K562 (cell line): ENCODE data around the gene BCL3. TPM values are rescaled to one million over a fixed set of nuclear protein-coding genes. Genes with fewer than 3 reads are reported as not detected.

Source experiments
- ARNT ChIP-seq, 2 experiments: fragments of 450-650 bp; IDR thresholded peaks; 2 replicates each; pipeline ENCODE4 v1.6.1; 2016; ENCODE audit warnings: mild to moderate bottlenecking in 1 of 2
- BCLAF1 ChIP-seq, 2 experiments: fragments of 450-650 bp in 1 of 2; IDR thresholded peaks; 2 replicates each; pipeline ENCODE4 v1.6.1; 2011 to 2017; ENCODE audit warnings: low read depth in 2 of 2, antibody characterized with exemption in 1 of 2, borderline replicate concordance in 1 of 2, low read length in 1 of 2, mild to moderate bottlenecking in 1 of 2, mixed read lengths in 1 of 2; ENCODE audit not compliant: control insufficient read depth in 1 of 2
- CBX1 ChIP-seq: sonication (generic); IDR thresholded peaks from 2 replicates; pipeline ENCODE4 v1.6.1; 2016; ENCODE audit warnings: antibody characterized with exemption, low read depth, mild to moderate bottlenecking
- CHD2 ChIP-seq: IDR thresholded peaks from 2 replicates; pipeline ENCODE4 v1.6.1; 2011; ENCODE audit warnings: low read depth, low read length
- ILK ChIP-seq: fragments of 450-650 bp; IDR thresholded peaks from 2 replicates; pipeline ENCODE4 v1.6.1; 2016; ENCODE audit warnings: missing genetic modification characterization, low read depth, mild to moderate bottlenecking, missing compliant biosample characterization, moderate library complexity, borderline replicate concordance
- IRF9 ChIP-seq: fragments of 450-650 bp; IDR thresholded peaks from 2 replicates; pipeline ENCODE4 v1.6.1; 2016; ENCODE audit warnings: missing biosample characterization, missing genetic modification characterization
- KDM5B ChIP-seq: fragments of 200-600 bp; sonication (generic); IDR thresholded peaks from 2 replicates; pipeline ENCODE4 v1.6.1; 2012; ENCODE audit warnings: low read depth, mild to moderate bottlenecking, moderate library complexity, low read length, control low read depth, inconsistent platforms; ENCODE audit not compliant: insufficient replicate concordance
- MAFG ChIP-seq: fragments of 450-650 bp; conservative IDR thresholded peaks from 2 replicates; pipeline ENCODE4 v1.6.1; 2016; ENCODE audit warnings: missing genetic modification characterization, missing compliant biosample characterization
- MTA3 ChIP-seq: fragments of 450-650 bp; formaldehyde crosslinking; IDR thresholded peaks from 2 replicates; pipeline ENCODE4 v1.6.1; 2017; ENCODE audit warnings: mild to moderate bottlenecking, borderline replicate concordance
- NBN ChIP-seq: fragments of 450-650 bp; IDR thresholded peaks from 2 replicates; pipeline ENCODE4 v1.6.1; 2016; ENCODE audit warnings: low read depth, mild to moderate bottlenecking
- NFIX ChIP-seq: fragments of 250-450 bp; sonication (Bioruptor Pico); IDR thresholded peaks from 2 replicates; pipeline ENCODE4 v1.4.0; 2020; ENCODE audit warnings: low read depth, mild to moderate bottlenecking, moderate library complexity
- PURB ChIP-seq: sonication (generic); formaldehyde crosslinking; IDR thresholded peaks from 2 replicates; pipeline ENCODE4 v1.9.0; 2021; ENCODE audit warnings: low read depth, mild to moderate bottlenecking, missing genetic modification reagents
- RBM15 ChIP-seq: fragments of 200-400 bp; formaldehyde crosslinking; IDR thresholded peaks from 2 replicates; pipeline ENCODE4 v1.6.1; 2018; ENCODE audit warnings: mild to moderate bottlenecking, low read length, moderate library complexity; ENCODE audit not compliant: insufficient read depth
- RCOR1 ChIP-seq, 2 experiments: IDR thresholded peaks; 2 replicates each; pipeline ENCODE4 v1.6.1; 2012; ENCODE audit warnings: low read depth in 2 of 2, low read length in 2 of 2, borderline replicate concordance in 1 of 2, improper control_type of control experiment in 1 of 2
- THRAP3 ChIP-seq: fragments of 450-650 bp; IDR thresholded peaks from 2 replicates; pipeline ENCODE4 v1.6.1; 2016; ENCODE audit warnings: mild to moderate bottlenecking, inconsistent platforms, borderline replicate concordance
- USF1 ChIP-seq: sonication (generic); formaldehyde crosslinking; IDR thresholded peaks from 2 replicates; pipeline ENCODE4 v1.9.0; 2022; ENCODE audit warnings: mild to moderate bottlenecking, missing genetic modification reagents
- ZBTB2 ChIP-seq: fragments of 450-650 bp; IDR thresholded peaks from 2 replicates; pipeline ENCODE4 v1.6.1; 2016; ENCODE audit warnings: antibody characterized with exemption
- ZNF174 ChIP-seq: fragments of 250-450 bp; sonication (Bioruptor Pico); IDR thresholded peaks from 2 replicates; pipeline ENCODE4 v1.4.0; 2020; ENCODE audit warnings: mild to moderate bottlenecking
- ZNF175 ChIP-seq: fragments of 200-800 bp; sonication (Bioruptor generic); IDR thresholded peaks from 2 replicates; pipeline ENCODE4 v1.6.1; 2016; ENCODE audit warnings: low read depth, mild to moderate bottlenecking, missing genetic modification characterization, missing compliant biosample characterization
- ZNF764 ChIP-seq: fragments of 250-450 bp; sonication (Bioruptor Pico); IDR thresholded peaks from 2 replicates; pipeline ENCODE4 v1.4.0; 2020; ENCODE audit warnings: low read depth, mild to moderate bottlenecking, moderate library complexity
- polyA plus RNA-seq, 8 experiments: library from polyadenylated mRNA; depleted of rRNA in 4 of 8; stranded (reverse) in 5 of 8; unstranded in 3 of 8; fragments of >200 nt; fragmentation: Nextera tagmentation in 2 of 8; fragmentation: Illumina TruSeq in 1 of 8; extraction: Ambion mirVana in 2 of 8; extraction: Trizol in 1 of 8; gene quantifications; 2 replicates each; pipeline versions ENCODE4 v1.2.1 to v1.2.3, GENCODE V29; 2011 to 2014; ENCODE audit warnings: inconsistent platforms in 1 of 8, missing spikeins in 1 of 8
- total RNA-seq, 7 experiments: library from RNA; depleted of rRNA in 6 of 7; stranded (reverse); fragments of >200 nt in 6 of 7; fragmentation: Illumina TruSeq in 2 of 7; extraction: Trizol in 2 of 7; gene quantifications; 2 replicates each; pipeline versions ENCODE4 v1.2.1 to v1.2.3, GENCODE V29; 2011 to 2021; ENCODE audit warnings: low replicate concordance in 1 of 7

BCL3 gene
- total and polyA plus RNA-seq, 9 of the 15 experiments (the other 6 are each of a cell fraction or from before 2014, with no cell fraction given), result 0.03 to 2.4 (median 0.50) TPM; not detected in 1

GRCh38 chr19:44741841-44742329 is 6.6 kb upstream of the BCL3 start (continued):
- peak; percentile 49 for TF ChIP-seq MAFG (tag)
- TF ChIP-seq BCLAF1 (IDR thresholded peaks at IDR 0.05; ENCODE audit: borderline replicate concordance in 1 of 2, control insufficient read depth in 1 of 2, low read depth in 2 of 2, low read length in 1 of 2), result no peak
- TF ChIP-seq MTA3, result peak; percentile 83; the same call in 1 of the 2 replicates
- TF ChIP-seq NFIX (CRISPR knock-in tag), result no peak
- no peak for TF ChIP-seq CBX1
- TF ChIP-seq PURB, result no peak
- no peak for TF ChIP-seq ARNT (IDR thresholded peaks at IDR 0.05)
- no peak for TF ChIP-seq RBM15
- peak; percentile 54; the same call in 1 of the 2 replicates for TF ChIP-seq ZBTB2
- TF ChIP-seq USF1 (CRISPR knock-in tag), result no peak
- no peak for TF ChIP-seq CHD2
- no peak for TF ChIP-seq ZNF764 (CRISPR knock-in tag)
- no peak; the same call in 1 of the 2 replicates for TF ChIP-seq NBN
- no peak for TF ChIP-seq THRAP3
- TF ChIP-seq ILK, result no peak
- peak; percentile 66; the same call in 1 of the 2 replicates for TF ChIP-seq ZNF175
- peak; percentile 67; the same call in 1 of the 2 replicates for TF ChIP-seq IRF9
- TF ChIP-seq RCOR1 (IDR thresholded peaks at IDR 0.05; ENCODE audit: borderline replicate concordance in 1 of 2, low read depth in 2 of 2, low read length in 2 of 2), result peak in 1 of 2 experiments; percentile 47; a peak in 1 of 4 replicates
- no peak for TF ChIP-seq ZNF174
- TF ChIP-seq KDM5B, result no peak
